CD4-positive, alpha-beta T cell treated with Interleukin-17A for 1 hour (primary cell): Measurements from ENCODE around the gene LHPP.
"Not testable (repeated sequence)": the region's sequence is repeated elsewhere in the genome, so short reads cannot be mapped to it uniquely, and the experiment has no call there.

Experiments
- DNase-seq: peaks from one replicate; pipeline ENCODE4 v3.0.0-alpha.2; 2020

LHPP gene

GRCh38 chr10:124539935-124540641 lies 78.5 kb downstream of the LHPP start:
- peak; percentile 72 for DNase-seq

- no peak for DNase-seq
These were observed 79.7 kb downstream of the LHPP start for GRCh38 chr10:124541076-124541903.

DNA sequence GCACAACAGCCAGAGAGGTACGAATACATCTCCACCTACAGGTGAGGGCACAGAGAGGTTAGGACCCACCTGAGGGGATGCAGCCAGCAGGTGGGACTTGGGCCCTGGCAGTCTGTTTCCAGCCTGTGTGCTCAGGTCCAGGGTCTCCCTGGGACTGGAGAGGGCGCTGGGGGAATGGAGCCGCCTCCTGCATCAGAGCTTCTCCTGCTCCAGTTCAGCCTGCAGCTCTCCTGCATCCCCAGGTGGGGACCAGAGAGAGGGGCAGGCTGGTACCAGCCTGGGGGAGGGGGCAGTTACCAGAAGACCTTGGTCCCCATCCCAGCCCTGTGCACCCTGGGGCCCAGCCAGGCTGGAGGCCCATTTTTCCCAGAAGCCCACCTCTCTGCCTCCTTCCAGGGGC lies 80.7 kb downstream of the LHPP start:
- DNase-seq: no peak

GRCh38 chr10:124543146-124543545 lies 81.5 kb downstream of the LHPP start:
- no peak for DNase-seq

DNA sequence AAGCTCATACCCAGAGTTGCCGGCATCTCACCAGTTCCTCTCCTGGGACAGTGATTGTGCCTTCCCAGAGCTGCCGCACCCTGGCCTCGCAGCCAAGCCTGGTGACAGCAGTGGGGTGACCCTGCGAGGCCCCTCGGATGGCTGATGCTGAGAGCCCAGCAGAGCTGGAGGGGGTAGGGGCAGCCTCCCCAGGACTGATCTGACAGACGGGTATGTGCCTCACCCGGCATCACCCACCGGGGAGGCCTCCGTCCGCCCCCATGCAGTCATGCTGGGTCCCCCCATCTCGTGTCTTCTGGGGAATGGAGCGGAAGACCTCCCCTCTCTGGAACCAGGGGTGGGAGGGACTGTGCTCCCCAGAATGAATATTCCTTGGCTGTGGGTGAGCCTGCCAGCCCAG lies 82.3 kb downstream of the LHPP start:
- DNase-seq: no peak

- DNase-seq: no peak
These were observed 83.1 kb downstream of the LHPP start for GRCh38 chr10:124544711-124545110.

DNA sequence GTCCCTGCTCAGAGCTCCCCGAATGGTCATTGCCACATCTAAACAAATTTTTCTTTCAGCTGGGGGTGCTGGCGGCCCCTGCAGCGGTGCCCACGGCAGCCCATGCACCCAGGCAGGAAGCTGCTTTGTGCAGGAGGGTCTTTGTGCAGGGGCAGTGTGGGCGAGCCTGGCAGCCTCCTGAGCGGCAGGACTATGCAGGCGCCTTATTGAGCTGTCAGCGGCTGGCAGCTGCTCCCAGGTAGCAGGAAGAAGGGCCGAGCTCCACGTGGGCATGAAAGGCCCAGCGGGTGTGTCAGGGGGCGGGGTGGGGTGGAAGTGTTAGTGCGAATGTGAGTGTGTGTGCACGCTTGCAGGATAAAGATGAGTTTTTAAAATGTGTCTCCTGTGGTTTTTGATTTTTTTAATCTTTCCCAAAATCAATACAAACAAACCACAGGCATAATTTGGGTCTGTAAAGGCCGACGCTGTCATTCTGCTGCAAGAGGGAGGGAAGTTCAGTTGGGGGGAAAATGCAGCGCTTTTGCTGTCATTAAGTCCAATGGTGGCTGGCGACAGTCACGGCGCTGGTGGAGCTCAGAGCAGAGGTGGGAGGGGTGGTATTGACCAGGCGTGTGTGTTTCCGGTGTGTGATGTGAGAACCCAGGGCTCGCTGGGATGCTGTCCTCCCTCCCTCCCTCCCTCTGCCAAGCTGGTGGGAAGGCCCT lies 83.9 kb downstream of the LHPP start:
- no peak for DNase-seq

- DNase-seq: no peak
These were observed 84.4 kb downstream of the LHPP start for GRCh38 chr10:124546055-124546369.

DNA sequence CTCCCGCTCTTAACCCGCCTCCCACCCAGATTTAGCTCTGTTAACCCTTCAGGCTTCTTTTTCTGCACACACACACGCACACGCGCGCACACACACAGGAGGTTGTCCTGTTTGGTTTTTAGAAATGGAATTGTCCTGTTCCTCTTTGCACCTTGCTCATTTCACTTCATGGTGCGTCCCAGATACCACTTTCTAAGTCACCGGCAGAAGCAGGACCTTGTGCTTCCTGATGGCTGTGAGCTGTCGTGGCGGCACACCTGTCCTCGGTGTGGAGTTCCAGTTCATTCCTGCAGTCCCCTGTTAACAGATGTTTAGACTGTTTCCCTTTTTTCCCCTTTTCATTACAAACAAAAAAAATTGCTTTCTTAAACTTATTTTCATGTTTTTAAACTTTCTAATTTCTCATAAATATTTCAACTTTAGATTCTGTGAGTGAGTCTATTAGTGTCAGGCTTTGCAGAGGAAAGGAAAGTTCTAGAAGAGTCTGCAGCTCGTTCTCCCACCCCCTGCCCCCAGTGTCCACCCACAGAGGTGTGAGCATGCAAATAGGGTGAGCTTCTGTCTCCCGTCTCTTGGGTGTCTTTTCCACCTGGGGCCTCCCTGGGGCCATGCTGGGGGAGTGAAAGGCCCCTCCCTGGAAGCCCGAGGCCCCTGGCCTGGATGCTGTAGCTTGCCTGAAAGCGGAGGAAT lies 85.5 kb downstream of the LHPP start:
- DNase-seq: no peak

GRCh38 chr10:124547647-124548168 lies 86.1 kb downstream of the LHPP start:
- no peak for DNase-seq

- not testable (repeated sequence) for DNase-seq
These were observed 87.5 kb downstream of the LHPP start for GRCh38 chr10:124549171-124549570.

GRCh38 chr10:124550293-124551034 lies 88.8 kb downstream of the LHPP start:
- DNase-seq: no peak

- DNase-seq: no peak
These were observed 89.5 kb downstream of the LHPP start for GRCh38 chr10:124551097-124551496.

- DNase-seq: no peak
These were observed 90.1 kb downstream of the LHPP start for GRCh38 chr10:124551755-124552154.

DNA sequence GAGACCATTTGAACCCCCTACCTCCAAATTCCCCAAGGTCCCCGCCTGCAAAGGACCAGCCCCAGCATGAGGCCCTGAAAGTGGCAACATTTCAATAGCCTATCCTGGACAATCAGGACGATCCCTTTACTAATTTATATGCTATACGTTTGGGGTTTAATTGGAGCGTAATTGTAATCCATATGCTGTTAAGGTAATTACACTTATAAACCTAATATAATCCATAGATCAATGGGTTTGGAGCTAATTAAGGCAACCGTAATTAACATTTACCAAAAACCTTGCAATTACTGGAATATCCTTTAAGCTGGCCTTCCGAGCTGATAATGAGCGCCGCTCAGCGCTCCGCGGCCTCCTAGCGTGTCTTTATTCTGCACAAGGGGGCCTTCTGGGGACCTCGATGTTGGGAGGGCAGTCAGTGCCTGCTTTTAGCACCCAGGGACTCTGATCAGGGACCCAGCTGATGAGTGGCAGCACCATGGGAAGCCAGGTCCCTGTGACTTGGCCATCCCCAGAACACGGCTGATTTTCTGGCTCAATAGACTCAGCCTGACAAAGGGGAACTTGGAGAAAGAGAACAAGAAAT lies 91.2 kb downstream of the LHPP start:
- DNase-seq: no peak

DNA sequence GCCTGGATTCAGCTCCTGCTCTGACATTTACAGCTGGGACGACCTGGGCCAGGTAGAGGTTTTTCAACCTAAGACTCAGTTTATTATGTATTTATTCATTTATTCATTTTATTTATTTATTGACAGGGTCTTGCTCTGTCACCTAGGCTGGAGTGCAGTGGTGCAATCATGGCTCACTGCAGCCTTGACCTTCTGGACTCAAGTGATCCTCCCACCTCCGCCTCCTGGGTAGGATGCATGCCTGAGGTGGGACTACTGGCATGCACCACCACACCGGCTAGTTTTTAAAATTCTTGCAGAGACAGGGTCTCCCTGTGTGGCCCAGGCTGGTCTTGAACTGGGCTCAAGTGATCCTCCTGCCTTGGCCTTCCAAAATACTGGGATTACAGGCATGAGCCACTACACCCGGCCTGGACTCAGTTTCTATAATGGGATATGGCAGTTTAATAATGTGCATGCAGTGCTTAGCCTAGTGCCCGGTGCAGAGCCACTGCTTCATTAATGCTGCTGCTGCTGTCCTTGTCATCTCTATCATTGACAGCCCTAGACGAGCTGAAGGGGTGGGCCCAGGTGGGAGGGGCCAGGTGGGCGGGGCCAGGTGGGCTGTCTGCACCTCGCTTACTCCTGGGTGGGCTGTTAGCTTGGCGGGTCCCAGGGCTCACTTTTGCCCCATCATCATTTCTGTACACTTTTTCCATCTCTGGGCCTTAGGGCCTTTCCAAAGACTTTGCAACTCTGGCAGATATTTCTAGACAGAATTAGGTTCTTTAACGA lies 92.6 kb downstream of the LHPP start:
- DNase-seq: no peak

DNA sequence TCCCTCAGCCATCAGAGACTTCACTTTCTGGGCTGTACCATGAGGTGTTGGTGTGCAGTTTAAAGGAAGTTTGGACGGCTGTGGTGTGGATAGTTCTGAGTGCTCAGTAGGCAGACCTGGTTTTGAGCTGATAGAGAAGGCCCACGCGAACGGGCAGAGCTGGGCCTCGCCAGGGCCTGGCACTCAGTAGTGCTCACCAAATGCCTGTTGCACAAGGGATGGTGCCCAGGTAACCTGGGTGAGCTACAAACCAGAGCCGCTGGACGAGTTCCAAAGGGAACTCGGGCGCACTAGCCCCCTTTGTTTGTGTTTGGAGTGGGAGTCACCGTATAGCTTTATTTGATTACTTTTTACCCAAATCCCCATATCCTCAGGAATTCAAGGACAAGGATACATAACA lies 95.5 kb downstream of the LHPP start:
- DNase-seq: no peak

DNA sequence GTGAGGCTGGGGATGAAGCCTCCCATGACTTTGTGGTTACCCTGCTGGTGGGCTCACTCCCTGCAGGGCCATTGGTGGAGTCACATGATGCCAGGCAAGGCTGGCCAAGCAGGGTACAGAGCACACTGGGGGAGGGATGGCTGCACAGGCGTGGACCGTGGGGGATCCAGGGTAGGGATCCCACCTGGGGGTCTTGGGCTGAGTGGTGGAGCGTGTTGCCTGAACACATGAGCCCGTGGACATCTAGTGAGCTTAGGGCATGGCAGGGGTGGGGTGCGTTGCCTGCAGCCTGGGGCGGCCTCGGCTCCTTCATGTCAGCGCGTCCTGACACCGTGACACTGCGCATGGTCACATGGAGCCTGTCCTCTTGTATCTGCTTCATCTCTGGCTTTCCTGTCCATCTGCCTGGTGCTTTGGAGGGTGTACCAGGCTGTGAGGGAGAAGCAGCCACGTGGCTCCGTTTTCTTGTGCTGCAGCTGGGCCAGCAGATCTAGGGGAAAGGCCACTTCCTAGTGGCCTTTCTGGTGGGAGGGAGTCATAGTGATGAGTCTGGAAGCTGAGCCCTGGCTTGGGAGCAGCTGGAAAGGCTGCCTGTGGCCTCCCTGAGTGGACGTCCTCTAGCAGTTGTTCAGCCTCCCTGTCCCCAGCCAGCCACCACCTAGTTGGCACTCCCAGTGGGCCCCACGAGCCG lies 96.2 kb downstream of the LHPP start:
- no peak for DNase-seq

- DNase-seq: no peak
These were observed 97.0 kb downstream of the LHPP start for GRCh38 chr10:124558339-124559321.
